Left colon (tissue), 2 donors: ENCODE data around the gene AKT1S1. TPM values are rescaled to one million over a fixed set of nuclear protein-coding genes. Genes with fewer than 3 reads are reported as not detected.
"Not testable (repeated sequence)": the region's sequence is repeated elsewhere in the genome, so short reads cannot be mapped to it uniquely, and the experiment has no call there.

Experiments used
- ATAC-seq: fragments of 200-7000 bp; cut with Tn5 transposase; one replicate; pipeline ENCODE4 v1.9.1; 2020; ENCODE audit warnings: mild to moderate bottlenecking, moderate library complexity
- DNase-seq, 2 donors: peaks; one replicate each; pipeline ENCODE4 v3.0.0-alpha.2; 2020
- intact Hi-C, 2 donors: fragments of 100-400 bp; cut with DNase I in 1 of 2; cut with micrococcal nuclease in 1 of 2; formaldehyde crosslinking; loops; one replicate each; pipeline versions ENCODE4 v1.11.2 to v1.14.0; 2022; cut with DNase I, micrococcal nuclease
- long read RNA-seq: library from polyadenylated mRNA; unstranded; transcript quantifications from one replicate; pipeline ENCODE4 v2.0.0, GENCODE V29; 2021
- total RNA-seq, 2 donors: library from RNA; stranded (reverse); fragmentation: NEBNext Ultra II Directional; extraction: Animal tissue kit (Norgen Biotek cat#: 25700); gene quantifications; one replicate each; pipeline ENCODE4 v1.2.1, GENCODE V29; 2021
- donor health status: DM: no; HTN: no; CAD: no.
- donor health status: DM: yes; HTN: yes; CAD: no.

AKT1S1 gene
- 10 to 100 TPM; 30.3 to 43.3 TPM for total RNA-seq
- long read RNA-seq, partial matches to known transcripts: 1 of 1 reads
- long read RNA-seq, other reads (novel, unspliced or antisense): 0 of 1 reads

DNA sequence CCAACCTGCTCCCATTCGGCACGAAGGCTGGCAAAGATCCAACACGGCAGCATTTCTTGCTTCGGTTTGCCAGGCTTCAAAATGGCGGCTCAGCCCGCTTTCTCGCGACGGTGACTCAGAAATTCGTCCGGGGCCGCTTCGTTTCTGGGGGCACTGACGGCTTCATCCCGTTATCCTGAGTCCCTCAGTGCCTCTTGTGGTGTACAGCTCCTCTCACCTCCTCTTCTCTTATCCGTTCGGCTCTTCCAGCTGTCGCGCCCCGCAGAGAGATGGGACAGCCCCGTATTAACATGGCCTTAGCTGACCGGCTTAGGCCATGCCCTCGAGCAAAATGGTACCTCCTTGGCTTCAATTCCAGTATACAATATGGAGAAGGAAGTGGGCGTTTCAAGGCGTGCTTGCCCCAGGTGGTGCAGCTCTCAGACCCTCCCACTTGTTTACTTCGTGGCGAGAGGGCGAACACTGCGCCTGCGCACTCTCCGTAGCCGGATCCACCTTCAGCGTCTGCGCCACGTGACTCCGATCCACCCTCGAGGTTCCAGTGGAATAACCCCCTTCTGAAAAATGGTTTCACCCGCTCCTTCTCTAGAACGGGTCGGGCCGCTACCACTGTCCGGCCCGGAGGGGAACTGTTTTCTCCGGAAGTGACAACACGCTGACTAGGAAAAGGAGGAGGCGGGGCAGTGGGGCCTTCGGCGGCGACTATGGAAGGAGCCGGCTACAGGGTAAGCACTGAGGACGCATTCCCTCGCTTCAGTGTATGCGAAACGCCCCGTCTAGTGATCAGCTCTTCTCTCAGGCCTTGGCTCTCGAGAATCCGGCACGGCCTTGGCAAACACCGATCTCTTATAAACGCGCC lies at the start of gene AKT1S1, which contains the start of gene TBC1D17:
TSS of gene AKT1S1 (minus strand) at position 336 of the 859 bp plus-strand sequence. CDS start 4,060 bp downstream, outside the sequence.
TSS of gene TBC1D17 (plus strand) at position 683 of the 859 bp plus-strand sequence. CDS start at position 705, 22 bp downstream.
- ATAC-seq: peak; percentile 75
- peak; percentile 99 to 100 for DNase-seq
- intact Hi-C loops: no loop called here

DNA sequence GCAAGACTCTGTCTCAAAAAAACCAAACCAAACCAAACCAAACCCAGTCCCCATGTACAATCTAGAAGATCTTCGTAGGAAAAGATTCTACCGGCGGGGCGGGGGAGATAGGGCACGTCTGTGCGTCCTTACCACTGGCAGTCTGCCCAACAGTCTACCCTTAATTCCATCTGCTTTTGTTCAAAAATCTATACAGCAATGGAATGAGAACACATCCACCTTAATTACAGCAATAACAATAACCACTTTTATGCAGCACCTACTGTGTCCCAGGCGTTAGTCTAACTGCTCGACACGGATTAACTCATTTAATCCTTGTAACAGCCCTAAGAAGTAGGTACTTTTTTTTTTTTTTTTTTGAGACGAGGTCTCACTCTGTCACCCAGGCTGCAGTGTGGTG lies 49.4 kb upstream of the AKT1S1 start:
- intact Hi-C loops: no loop called here
- DNase-seq (no peak), ATAC-seq (no peak)

DNA sequence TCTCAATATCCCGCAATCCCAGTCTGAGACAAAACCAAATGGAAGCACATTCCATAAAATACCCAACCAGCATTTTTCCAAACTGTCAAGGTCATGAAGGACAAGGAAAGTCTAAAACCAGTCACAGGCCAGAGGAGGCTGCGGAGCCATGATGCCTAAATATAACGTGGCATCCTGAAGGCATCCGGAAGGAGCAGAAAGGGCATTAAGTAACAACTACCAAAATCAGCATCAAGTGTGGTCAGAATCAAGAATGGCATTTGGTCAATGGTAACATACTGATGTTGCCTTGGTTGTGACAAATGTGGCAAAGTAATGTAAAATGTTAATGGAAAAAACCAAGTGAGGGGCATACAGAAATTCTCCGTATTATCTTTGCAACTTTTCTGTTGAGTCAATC lies 48.3 kb upstream of the AKT1S1 start:
- intact Hi-C loops: no loop called here
- ATAC-seq (no peak), DNase-seq (no peak)

DNA sequence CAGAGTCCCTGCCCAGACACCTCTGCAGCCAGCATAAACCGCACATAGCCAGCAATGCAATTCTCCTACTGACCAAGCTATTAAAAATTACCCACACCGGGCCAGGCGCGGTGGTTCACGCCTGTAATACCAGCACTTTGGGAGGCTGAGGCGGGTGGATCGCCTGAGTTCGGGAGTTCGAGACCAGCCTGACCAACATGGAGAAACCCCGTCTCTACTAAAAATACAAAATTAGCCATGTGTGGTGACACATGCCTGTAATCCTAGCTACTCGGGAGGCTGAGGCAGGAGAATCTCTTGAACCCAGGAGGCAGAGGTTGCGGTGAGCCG lies 47.7 kb upstream of the AKT1S1 start:
- DNase-seq, ATAC-seq, intact Hi-C loops: not testable (repeated sequence)

DNA sequence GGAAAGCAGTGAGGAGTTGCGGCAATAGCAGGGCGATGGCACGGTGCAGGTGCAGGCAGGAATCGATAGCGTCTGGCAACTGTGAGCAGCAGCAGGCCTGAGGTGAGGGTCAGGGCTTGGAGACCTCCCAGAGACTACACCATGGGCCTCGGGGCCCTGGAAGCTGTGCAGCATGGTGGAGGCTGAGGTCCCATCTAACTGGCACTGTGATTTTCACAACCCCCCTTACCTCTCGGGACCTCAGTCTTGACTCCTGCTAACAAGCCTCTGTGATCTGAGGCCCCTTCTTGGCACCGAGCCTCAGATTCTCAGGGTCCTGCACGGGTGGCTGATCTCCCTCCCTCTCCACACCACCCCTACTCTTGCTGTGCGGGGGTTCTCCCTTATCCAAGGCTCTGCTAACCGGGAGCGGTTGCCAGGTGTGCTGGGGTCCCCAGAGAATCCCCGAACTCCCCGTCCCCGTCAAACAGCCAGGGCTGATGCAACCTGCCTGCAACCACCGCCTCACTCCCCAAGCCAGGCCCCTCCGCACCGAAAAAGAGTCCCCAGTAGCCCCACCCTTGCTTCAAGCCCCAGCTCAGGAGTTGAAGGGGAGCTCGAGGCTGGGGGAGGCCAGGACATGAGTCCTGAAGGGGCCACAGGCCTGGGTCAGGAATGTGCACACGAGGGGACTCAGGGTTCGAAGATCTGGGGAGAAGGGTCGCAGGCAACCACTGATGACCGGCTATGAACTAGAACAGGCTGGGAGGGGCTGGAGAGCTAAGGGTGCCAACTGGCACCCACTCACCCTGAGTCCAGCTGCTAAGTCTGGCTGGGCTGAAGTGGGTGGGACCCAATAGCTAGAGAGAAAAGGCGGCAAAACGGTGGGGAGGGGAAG lies 47.1 kb upstream of the AKT1S1 start:
- no peak for ATAC-seq
- intact Hi-C loops: no loop called here
- no peak for DNase-seq

DNA sequence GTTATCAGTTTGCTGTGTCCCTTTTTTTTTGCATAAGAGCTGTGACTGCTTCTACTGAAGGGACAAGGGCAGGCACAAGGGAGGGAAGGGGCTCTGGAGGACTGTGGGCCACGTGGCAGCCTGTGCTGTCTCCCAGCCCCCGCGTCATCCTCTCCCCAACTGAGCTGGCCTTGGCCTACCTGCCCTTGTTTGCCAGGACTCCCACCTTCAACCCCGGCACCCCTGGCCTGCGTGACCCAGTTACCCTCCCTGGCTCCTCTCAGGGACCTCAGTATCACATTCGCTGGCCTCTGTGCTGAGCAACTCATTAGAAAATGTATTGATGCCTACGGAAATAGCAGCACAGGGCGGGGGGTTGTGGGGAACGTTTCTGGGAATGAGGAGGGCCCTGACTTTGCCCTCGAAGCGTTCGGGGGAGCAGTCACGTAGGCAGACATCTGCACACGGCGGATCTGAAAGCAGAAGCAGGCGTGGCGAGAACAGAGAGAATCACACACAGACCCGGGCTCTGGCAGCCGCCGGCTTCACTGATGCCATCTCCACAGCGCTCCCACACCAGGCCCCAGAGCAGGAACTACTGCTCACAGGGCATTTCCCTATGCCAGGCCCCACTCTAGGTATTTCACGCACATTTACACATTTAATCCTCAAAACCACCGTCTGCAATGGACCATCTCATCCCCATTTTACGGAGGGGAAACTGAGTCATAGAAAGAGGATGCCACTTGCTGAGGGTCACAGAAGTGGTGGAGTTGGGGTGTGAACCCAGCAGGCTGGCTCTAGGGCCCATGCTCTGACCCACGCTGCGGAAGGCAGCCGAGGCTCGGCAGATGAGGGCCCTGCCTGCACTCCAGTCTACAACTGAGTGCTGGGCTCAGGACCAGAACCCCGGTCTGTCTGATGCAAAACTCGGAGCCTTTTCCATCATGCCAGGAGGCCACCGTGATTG lies 46.2 kb upstream of the AKT1S1 start:
- intact Hi-C loops: no loop called here
- no peak for DNase-seq
- no peak for ATAC-seq

DNA sequence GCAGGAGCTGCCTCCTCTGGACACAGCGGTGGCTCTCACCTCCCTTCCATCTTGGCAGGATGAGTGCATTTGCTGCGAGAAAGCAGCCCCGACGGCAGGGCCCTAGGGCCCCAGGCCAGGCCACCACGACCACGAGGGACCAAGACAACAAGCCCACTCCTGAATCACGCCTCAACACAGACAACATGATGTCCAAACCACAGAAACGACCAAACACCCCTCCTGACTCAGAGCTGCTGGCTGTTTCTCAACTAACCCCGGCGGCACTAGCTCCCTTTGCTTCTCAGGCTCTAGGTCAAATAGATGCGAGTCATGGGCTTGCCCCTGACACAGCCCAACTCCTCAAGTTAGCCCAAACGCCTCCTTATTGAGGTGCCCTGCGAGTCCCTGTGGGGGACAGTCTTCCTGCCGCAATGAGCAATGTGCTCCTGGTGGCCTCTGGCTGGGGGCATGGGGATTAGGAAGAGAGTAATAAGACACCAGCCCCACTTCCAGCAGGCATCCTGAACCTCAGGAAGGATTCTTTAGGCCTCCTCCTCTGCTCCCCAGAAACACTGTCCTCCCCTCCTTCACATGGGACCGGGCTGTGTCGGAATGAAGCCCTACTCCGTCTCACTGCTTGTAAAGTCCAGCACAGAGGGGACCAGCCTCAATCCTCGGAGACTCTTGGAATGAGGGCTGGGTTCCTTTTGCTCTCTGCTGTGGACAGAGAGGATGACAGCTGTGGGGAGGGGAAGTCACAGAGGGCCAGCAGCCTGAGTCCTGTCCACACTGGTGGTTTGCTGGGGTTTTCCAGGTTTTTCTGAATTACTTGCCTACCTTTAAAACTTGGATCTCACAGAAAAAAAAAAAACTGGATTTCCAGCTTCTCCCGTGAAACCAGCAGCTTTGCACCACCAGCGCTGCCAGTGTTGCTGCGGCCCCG lies 45.0 kb upstream of the AKT1S1 start:
- intact Hi-C loops: no loop called here
- no peak for DNase-seq
- no peak for ATAC-seq

DNA sequence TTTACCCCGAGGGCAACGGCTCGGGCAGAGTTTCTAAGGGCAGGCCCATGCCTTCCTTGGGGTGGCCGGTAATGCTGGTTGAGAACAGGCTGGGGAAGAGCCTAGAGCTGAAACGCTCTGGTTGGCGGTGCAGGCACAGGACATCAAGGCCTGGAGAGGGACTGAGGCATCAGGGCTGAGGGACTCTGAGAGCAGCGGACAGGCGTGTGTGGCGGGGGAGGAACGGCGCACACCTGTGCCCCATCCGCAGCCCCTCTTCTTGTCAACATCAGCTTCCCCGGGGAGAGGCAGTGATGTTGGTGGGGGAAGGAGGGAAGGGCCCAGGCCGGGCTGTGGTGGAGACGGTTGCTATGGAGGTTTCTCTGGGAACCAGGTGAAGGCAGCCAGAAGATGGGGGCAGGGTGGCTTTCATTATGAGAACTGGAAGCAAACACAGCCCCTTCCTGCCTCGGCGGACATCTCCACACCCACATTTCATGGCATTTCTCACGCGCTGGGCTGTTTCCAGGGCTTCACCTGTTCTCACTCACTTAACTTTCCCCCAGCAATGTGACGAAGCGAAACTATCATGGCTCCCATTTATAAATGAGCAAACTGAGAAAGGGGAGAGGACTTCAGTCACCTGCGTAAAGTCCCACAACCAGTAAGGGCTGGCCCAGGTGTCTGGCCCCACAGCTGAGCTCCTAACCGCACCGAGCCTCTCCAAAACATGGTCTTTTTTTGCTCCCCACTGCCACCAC lies 43.6 kb upstream of the AKT1S1 start:
- DNase-seq (no peak), ATAC-seq (peak; percentile 10)
- intact Hi-C loops: no loop called here

DNA sequence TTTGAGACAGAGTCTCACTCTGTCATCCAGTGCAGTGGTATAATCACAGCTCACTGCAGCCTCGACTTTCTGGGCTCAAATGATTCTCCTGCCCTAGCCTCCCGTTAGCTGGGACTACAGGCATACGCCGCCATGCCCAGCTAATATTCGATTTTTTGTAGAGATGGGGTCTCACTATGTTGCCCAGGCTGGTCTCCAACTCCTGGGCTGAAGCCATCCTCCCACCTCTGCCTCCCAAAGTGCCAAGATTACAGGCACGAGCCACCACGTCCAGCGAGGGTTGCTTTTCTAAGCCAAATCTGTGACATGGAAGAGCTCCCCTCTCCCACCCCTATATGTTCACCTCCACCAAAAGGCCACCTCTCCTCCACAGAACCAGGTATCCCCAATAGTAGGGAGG lies 40.9 kb upstream of the AKT1S1 start:
- intact Hi-C loops: no loop called here
- no peak for DNase-seq
- no peak for ATAC-seq

DNA sequence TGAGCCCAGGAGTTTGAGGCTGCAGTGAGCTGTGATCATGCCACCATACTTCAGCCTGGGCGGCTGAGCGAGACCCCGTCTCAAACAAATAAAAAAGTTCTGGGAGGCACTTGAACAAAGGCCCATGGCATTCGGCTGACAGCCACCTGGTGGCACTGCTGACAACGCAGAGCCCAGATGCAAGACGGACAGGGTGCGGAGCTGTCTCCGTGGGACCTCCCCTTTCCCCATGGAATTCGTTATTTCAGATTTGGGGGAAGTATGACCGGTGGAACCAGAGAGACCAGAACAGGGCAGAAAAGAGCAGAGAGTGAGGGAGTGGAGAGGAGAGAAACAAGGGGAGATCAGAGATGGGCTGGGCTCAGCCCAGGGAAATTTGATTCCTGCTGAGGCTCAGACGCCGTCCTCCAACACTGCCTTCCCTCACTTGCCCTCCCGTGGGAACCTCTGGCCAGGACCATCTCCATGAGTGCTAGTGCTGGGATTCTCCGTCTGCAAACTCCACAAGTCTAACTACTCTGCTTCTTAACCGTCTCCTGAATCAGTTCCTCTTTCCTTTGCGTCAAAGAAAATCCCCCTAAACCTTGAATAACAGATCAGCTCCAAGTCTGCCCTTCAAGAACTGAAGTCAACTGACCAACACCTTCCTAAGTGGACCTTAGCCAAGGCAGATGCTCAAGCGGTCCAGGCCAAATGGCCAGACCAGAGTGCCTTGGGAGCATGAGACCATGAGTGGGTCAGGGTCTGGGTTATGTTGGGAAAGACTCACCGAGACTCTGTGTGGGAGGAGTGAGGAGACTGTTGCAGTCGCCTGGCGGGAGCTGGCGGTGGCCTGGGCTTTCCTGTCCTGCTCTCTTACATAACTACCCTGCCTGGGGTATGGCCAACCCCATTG lies 39.9 kb upstream of the AKT1S1 start:
- intact Hi-C loops: no loop called here
- DNase-seq (no peak), ATAC-seq (peak; percentile 22)

DNA sequence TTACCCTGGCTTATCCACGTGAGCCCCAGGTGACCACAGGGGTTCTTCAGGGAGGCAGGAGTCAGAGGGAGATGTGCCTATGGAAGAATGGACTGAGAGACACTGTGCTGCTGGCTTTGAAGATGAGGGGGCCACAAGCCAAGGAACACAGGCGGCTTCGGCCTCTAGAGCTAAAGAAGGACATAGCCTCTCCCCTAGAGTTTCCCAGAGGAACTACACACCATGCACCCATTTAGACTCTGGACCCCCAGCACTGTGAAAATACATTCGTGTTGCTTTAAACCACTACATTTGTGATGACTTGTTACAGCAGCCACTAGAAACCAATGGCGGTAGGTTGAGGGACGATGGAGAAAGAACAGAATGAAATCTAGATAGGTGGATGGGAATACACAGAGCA lies 38.1 kb upstream of the AKT1S1 start:
- DNase-seq (no peak), ATAC-seq (no peak)
- intact Hi-C loops: no loop called here

DNA sequence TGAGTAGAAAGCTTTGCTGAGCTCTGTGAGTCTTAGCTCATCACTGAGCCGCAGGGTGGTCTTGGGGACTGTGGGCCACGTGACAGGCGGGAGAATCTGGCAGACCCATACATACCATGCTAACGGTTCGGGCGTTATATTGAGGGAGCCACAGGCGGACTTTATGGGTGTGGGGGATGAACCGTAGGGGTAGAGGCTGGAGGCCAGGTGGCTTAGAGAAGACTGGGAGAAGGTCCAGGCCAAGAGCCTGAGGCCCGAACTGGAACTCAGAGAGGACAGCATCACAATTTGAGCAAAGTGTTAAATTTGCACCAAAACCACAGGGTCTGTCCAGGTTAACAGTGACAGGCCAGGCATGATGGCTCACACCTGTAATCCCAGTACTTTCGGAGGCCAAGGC lies 36.6 kb upstream of the AKT1S1 start:
- intact Hi-C loops: no loop called here
- ATAC-seq (no peak), DNase-seq (no peak)

DNA sequence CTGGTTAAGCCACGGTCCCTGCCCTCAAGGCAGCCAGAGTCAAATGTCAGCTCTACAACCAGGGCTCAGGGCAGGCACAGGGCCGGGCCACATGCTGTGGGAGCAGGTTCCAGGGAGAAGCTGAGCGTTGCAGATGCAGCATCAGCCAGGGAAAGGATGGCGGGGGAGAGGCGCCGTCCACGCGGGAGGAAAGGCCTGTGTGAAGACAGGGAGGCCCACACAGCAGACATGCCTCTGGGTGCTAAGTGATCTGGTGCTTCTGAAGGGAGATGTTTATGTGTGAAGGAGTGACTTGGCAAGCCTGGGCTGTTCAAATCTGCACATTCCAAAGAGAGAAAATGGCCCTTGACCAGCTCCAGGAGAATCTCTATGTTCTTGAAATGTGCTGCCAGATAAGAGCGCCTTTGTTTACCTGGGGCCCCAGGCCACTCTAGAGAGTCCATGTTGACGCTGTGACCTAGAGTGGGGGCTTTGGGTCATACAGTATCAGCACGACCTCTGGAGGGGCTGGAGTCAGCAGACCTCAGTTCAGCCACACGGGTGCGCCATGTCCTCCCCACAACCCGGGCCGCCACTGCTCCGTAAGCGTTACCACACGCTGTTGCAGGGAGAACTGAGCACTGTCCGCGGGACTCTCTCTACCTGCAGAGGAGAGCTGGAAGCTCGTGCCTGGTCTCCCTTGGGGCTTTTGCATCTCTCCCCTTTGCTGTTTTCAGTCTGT lies 36.0 kb upstream of the AKT1S1 start:
- DNase-seq (no peak), ATAC-seq (no peak)
- intact Hi-C loops: no loop called here

DNA sequence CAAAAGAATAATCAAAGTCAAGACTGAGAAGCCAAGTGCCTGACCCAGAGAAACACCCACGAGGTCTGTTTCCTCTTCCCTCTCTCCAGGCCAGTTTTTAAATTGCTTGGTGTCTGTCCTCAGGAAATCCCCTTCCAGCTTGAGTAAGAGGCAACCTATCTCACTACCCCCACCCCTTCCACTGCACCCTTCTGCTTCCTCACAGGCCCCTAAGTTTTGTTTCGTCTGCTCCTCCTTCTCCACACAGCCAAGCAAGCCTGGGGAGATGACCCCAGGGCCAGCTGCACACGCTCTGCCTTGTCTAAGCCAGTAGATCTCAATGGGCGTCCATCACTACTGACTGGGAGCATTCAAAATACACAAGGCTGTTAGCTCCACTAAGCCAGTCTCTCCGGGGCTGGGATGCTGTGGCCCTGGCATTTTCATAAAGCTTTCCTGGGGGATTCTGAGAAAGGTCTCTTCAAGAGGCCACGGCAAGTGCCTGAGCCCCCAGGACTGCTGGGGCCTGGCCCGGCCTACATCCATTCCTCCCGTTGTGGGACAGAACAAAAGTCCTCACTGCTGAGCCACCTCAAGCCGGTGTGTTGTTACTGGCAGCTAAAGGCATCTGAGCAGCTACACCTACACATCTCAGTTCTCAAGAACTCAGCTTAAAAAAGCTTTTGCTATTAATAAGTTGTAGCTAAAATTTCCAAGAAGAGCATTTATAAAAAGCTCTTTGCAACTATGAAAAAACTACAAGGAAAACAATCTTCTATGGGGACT lies 34.4 kb upstream of the AKT1S1 start:
- intact Hi-C loops: no loop called here
- peak; percentile 12 for ATAC-seq
- DNase-seq: no peak

DNA sequence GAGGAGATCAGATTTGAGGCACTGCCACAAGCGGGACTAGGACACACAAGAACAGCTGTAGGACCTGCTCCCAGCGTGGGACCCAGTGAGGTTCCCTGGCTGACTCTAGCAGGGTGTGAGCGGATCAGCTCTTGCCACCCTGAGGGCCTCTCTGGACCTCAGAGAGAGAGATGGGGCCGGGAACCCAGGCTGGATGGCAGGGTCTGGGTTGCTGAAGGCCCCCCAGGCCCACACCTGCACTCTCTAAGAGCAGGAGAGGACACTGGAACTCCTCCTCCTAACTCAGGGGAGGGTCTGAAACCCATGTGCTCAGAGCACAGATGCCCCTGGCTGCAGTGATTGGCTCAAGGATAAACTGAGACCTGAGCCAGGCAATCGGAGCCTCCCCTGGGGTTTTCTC lies 33.0 kb upstream of the AKT1S1 start:
- DNase-seq (no peak), ATAC-seq (peak; percentile 11)
- intact Hi-C loops: no loop called here
